Measurements from ENCODE around the gene LPP.

- TF ChIP-seq CTCF (IDR thresholded peaks at IDR 0.05) (no peak), POLR2A (IDR thresholded peaks at IDR 0.05) (no peak), EP300 (IDR thresholded peaks at IDR 0.05) (no peak)
Observed at GRCh38 chr3:188658606-188659005, 504.6 kb downstream of the LPP start.

All from ovary (tissue), 3 donors.